Measurements from ENCODE around the gene NPAT.

NPAT gene

GRCh38 chr11:108210441-108210840 is 12.0 kb downstream of the NPAT start:
- Histone ChIP-seq H3K4me3 (ENCODE audit: low read length) (no peak overlapping the region), H3K9me3 (ENCODE audit: control insufficient read depth, insufficient read depth, low read length) (peaks cover 43% of the 10 kb centered on the region), H3K27ac (ENCODE audit: low read depth, low read length) (no peak overlapping the region), H3K4me1 (ENCODE audit: control insufficient read depth, low read length) (no peaks in the 10 kb centered on the region), H4K20me1 (ENCODE audit: control insufficient read depth, insufficient read depth, low read depth, low read length) (no peaks in the 10 kb centered on the region), H3K4me2 (ENCODE audit: low read length) (no peak overlapping the region), H3F3A (ENCODE audit: control insufficient read depth, insufficient read depth) (no peaks in the 10 kb centered on the region), H3K27me3 (ENCODE audit: control insufficient read depth, low read length) (no peaks in the 10 kb centered on the region), H3K36me3 (ENCODE audit: control insufficient read depth, low read length) (peaks cover 95% of the 10 kb centered on the region), H3K79me2 (ENCODE audit: control insufficient read depth, low read length) (peaks cover 100% of the 10 kb centered on the region), H3K9me2 (replicated peaks; ENCODE audit: control insufficient read depth, low read length) (no peaks in the 10 kb centered on the region)
- TF ChIP-seq EZH2phosphoT487 (IDR thresholded peaks at IDR 0.05; ENCODE audit: borderline replicate concordance, low read length) = no peak
- no peak for TF ChIP-seq CTCF (IDR thresholded peaks at IDR 0.05; ENCODE audit: low read depth, low read length, poor library complexity, severe bottlenecking)

GRCh38 chr11:108207683-108208060 is 14.8 kb downstream of the NPAT start:
- Histone ChIP-seq H3F3A (ENCODE audit: control insufficient read depth, insufficient read depth) (no peaks in the 10 kb centered on the region), H3K4me1 (ENCODE audit: control insufficient read depth, low read length) (peaks cover 8% of the 10 kb centered on the region), H3K36me3 (ENCODE audit: control insufficient read depth, low read length) (peaks cover 98% of the 10 kb centered on the region), H3K9me2 (replicated peaks; ENCODE audit: control insufficient read depth, low read length) (no peaks in the 10 kb centered on the region), H3K9me3 (ENCODE audit: control insufficient read depth, insufficient read depth, low read length) (peaks cover 61% of the 10 kb centered on the region), H3K79me2 (ENCODE audit: control insufficient read depth, low read length) (peaks cover 100% of the 10 kb centered on the region), H4K20me1 (ENCODE audit: control insufficient read depth, insufficient read depth, low read depth, low read length) (no peaks in the 10 kb centered on the region), H3K4me2 (ENCODE audit: low read length) (no peak overlapping the region), H3K27me3 (ENCODE audit: control insufficient read depth, low read length) (no peaks in the 10 kb centered on the region), H3K27ac (ENCODE audit: low read depth, low read length) (no peak overlapping the region), H3K4me3 (ENCODE audit: low read length) (no peak overlapping the region)
- no peak for TF ChIP-seq EZH2phosphoT487 (IDR thresholded peaks at IDR 0.05; ENCODE audit: borderline replicate concordance, low read length)

- Histone ChIP-seq H3K27ac (ENCODE audit: low read depth, low read length) (no peak overlapping the region), H3K4me2 (ENCODE audit: low read length) (no peak overlapping the region), H3K4me1 (ENCODE audit: control insufficient read depth, low read length) (peaks cover 8% of the 10 kb centered on the region), H3K36me3 (ENCODE audit: control insufficient read depth, low read length) (peaks cover 99% of the 10 kb centered on the region), H3K9me2 (replicated peaks; ENCODE audit: control insufficient read depth, low read length) (no peaks in the 10 kb centered on the region), H3K9me3 (ENCODE audit: control insufficient read depth, insufficient read depth, low read length) (peaks cover 61% of the 10 kb centered on the region), H3K4me3 (ENCODE audit: low read length) (no peak overlapping the region), H3K79me2 (ENCODE audit: control insufficient read depth, low read length) (peaks cover 100% of the 10 kb centered on the region), H3K27me3 (ENCODE audit: control insufficient read depth, low read length) (no peaks in the 10 kb centered on the region), H3F3A (ENCODE audit: control insufficient read depth, insufficient read depth) (no peaks in the 10 kb centered on the region), H4K20me1 (ENCODE audit: control insufficient read depth, insufficient read depth, low read depth, low read length) (no peaks in the 10 kb centered on the region)
- no peak for TF ChIP-seq CTCF (IDR thresholded peaks at IDR 0.05; ENCODE audit: low read depth, low read length, poor library complexity, severe bottlenecking)
- TF ChIP-seq EZH2phosphoT487 (IDR thresholded peaks at IDR 0.05; ENCODE audit: borderline replicate concordance, low read length) = no peak
These were observed 15.3 kb downstream of the NPAT start for GRCh38 chr11:108206969-108207682.

- Histone ChIP-seq H3K27me3 (ENCODE audit: control insufficient read depth, low read length) (no peaks in the 10 kb centered on the region), H3K9me3 (ENCODE audit: control insufficient read depth, insufficient read depth, low read length) (peaks cover 52% of the 10 kb centered on the region), H3K4me2 (ENCODE audit: low read length) (no peak overlapping the region), H3K36me3 (ENCODE audit: control insufficient read depth, low read length) (peaks cover 99% of the 10 kb centered on the region), H3K9me2 (replicated peaks; ENCODE audit: control insufficient read depth, low read length) (no peaks in the 10 kb centered on the region), H3F3A (ENCODE audit: control insufficient read depth, insufficient read depth) (no peaks in the 10 kb centered on the region), H3K79me2 (ENCODE audit: control insufficient read depth, low read length) (peaks cover 100% of the 10 kb centered on the region), H4K20me1 (ENCODE audit: control insufficient read depth, insufficient read depth, low read depth, low read length) (0 out of 2 replicates have a peak, but pooled peaks cover under 1% of the 10 kb centered on the region), H3K4me1 (ENCODE audit: control insufficient read depth, low read length) (peaks cover 8% of the 10 kb centered on the region), H3K27ac (ENCODE audit: low read depth, low read length) (no peak overlapping the region), H3K4me3 (ENCODE audit: low read length) (no peak overlapping the region)
- TF ChIP-seq EZH2phosphoT487 (IDR thresholded peaks at IDR 0.05; ENCODE audit: borderline replicate concordance, low read length) = no peak
- no peak for TF ChIP-seq CTCF (IDR thresholded peaks at IDR 0.05; ENCODE audit: low read depth, low read length, poor library complexity, severe bottlenecking)
These were observed 16.3 kb downstream of the NPAT start for GRCh38 chr11:108206171-108206570.
